MM.1S (cell line): ENCODE results near the gene HOMER2.

ENCODE experiments used
- DNase-seq: peaks from one replicate; pipeline ENCODE4 v3.0.0-alpha.2; 2015
- H2AFZ ChIP-seq: fragments of 300-600 bp; sonication (generic); 2 replicates; pipeline ENCODE4 v1.6.0; 2016; ENCODE audit warnings: antibody characterized with exemption, low read length
- H3F3A ChIP-seq: fragments of 300-600 bp; sonication (generic); 2 replicates; pipeline ENCODE4 v1.6.1; 2016; ENCODE audit warnings: mild to moderate bottlenecking, antibody characterized with exemption, low read length, moderate library complexity, mixed read lengths; ENCODE audit not compliant: insufficient read depth
- H3K27ac ChIP-seq: fragments of 300-600 bp; sonication (generic); 2 replicates; pipeline ENCODE4 v1.5.1; 2016; ENCODE audit warnings: mild to moderate bottlenecking, low read length
- H3K27me3 ChIP-seq: fragments of 300-600 bp; sonication (generic); replicated peaks from 2 replicates; pipeline ENCODE4 v1.6.0; 2016; ENCODE audit warnings: low read length; ENCODE audit not compliant: insufficient read depth
- H3K36me3 ChIP-seq: fragments of 300-600 bp; sonication (generic); replicated peaks from 2 replicates; pipeline ENCODE4 v1.6.1; 2016; ENCODE audit warnings: mild to moderate bottlenecking, low read length, mixed read lengths; ENCODE audit not compliant: insufficient read depth
- H3K4me1 ChIP-seq: fragments of 300-600 bp; sonication (generic); 2 replicates; pipeline ENCODE4 v1.6.1; 2016; ENCODE audit warnings: low read length, mixed read lengths
- H3K4me2 ChIP-seq: fragments of 300-600 bp; sonication (generic); 2 replicates; pipeline ENCODE4 v1.6.0; 2016; ENCODE audit warnings: low read depth, low read length
- H3K4me3 ChIP-seq: fragments of 300-600 bp; sonication (generic); 2 replicates; pipeline ENCODE4 v1.5.1; 2016; ENCODE audit warnings: low read length, mixed read lengths
- H3K79me2 ChIP-seq: fragments of 300-600 bp; sonication (generic); 2 replicates; pipeline ENCODE4 v1.6.1; 2016; ENCODE audit warnings: mixed run types, low read length, mixed read lengths
- H3K9ac ChIP-seq: fragments of 300-600 bp; sonication (generic); 2 replicates; pipeline ENCODE4 v1.6.1; 2016; ENCODE audit warnings: low read length, mixed read lengths
- H3K9me2 ChIP-seq: fragments of 300-600 bp; sonication (generic); replicated peaks from 2 replicates; pipeline ENCODE4 v1.6.1; 2016; ENCODE audit warnings: mild to moderate bottlenecking, low read length, mixed read lengths; ENCODE audit not compliant: insufficient read depth
- H3K9me3 ChIP-seq: fragments of 300-600 bp; sonication (generic); replicated peaks from 2 replicates; pipeline ENCODE4 v1.6.1; 2016; ENCODE audit warnings: mild to moderate bottlenecking, low read length, mixed read lengths; ENCODE audit not compliant: insufficient read depth
- H4K20me1 ChIP-seq: fragments of 300-600 bp; sonication (generic); 2 replicates; pipeline ENCODE4 v1.6.1; 2016; ENCODE audit warnings: mild to moderate bottlenecking, low read length, moderate library complexity, mixed read lengths; ENCODE audit not compliant: insufficient read depth
- CTCF ChIP-seq: fragments of 300-600 bp; sonication (generic); IDR thresholded peaks from 2 replicates; pipeline ENCODE4 v1.5.1; 2016; ENCODE audit warnings: antibody characterized with exemption, low read length, mixed read lengths
- EZH2 ChIP-seq: fragments of 300-600 bp; sonication (generic); optimal IDR thresholded peaks from 2 replicates; pipeline ENCODE3; 2017; ENCODE audit warnings: low read depth, mild to moderate bottlenecking, antibody characterized with exemption, low read length, mixed read lengths
- EZH2phosphoT487 ChIP-seq: fragments of 300-600 bp; sonication (generic); IDR thresholded peaks from 2 replicates; pipeline ENCODE4 v1.6.1; 2018; ENCODE audit warnings: antibody characterized with exemption, low read length

HOMER2 gene

GRCh38 chr15:82803793-82804574 lies 148.5 kb downstream of the HOMER2 start:
- Histone ChIP-seq H3K27me3 (no peaks in the 10 kb centered on the region), H3K27ac (no peak overlapping the region), H3K79me2 (no peaks in the 10 kb centered on the region), H2AFZ (no peak overlapping the region), H3K9ac (no peak overlapping the region), H3F3A (peaks cover 22% of the 10 kb centered on the region), H4K20me1 (no peaks in the 10 kb centered on the region), H3K4me3 (no peak overlapping the region), H3K4me1 (peaks cover 34% of the 10 kb centered on the region), H3K36me3 (no peaks in the 10 kb centered on the region), H3K9me2 (no peaks in the 10 kb centered on the region), H3K4me2 (no peak overlapping the region), H3K9me3 (no peaks in the 10 kb centered on the region)
- no peak for TF ChIP-seq EZH2phosphoT487
- DNase-seq, result no peak

GRCh38 chr15:82802497-82802896 lies 150.0 kb downstream of the HOMER2 start:
- no peak overlapping the region for H3K4me2 ChIP-seq
- H3K27me3 ChIP-seq, result no peaks in the 10 kb centered on the region
- H3K9ac ChIP-seq, result no peak overlapping the region
- no peak overlapping the region for H3K4me3 ChIP-seq
- H3K36me3 ChIP-seq, result no peaks in the 10 kb centered on the region
- H3K9me3 ChIP-seq, result no peaks in the 10 kb centered on the region
- TF ChIP-seq CTCF (no peak), EZH2 (no peak), EZH2phosphoT487 (no peak)
- H4K20me1 ChIP-seq, result no peaks in the 10 kb centered on the region
- H3K4me1 ChIP-seq, result peaks cover 26% of the 10 kb centered on the region
- no peaks in the 10 kb centered on the region for H3K9me2 ChIP-seq
- no peak for DNase-seq
- no peaks in the 10 kb centered on the region for H3K79me2 ChIP-seq
- peaks cover 15% of the 10 kb centered on the region for H3F3A ChIP-seq
- no peak overlapping the region for H2AFZ ChIP-seq
- H3K27ac ChIP-seq, result no peak overlapping the region

GRCh38 chr15:82799183-82799841 lies 153.2 kb downstream of the HOMER2 start:
- no peaks in the 10 kb centered on the region for H3F3A ChIP-seq
- no peak overlapping the region for H2AFZ ChIP-seq
- no peak overlapping the region for H3K27ac ChIP-seq
- no peaks in the 10 kb centered on the region for H3K79me2 ChIP-seq
- H3K4me3 ChIP-seq, result no peak overlapping the region
- no peaks in the 10 kb centered on the region for H3K9me2 ChIP-seq
- no peaks in the 10 kb centered on the region for H3K27me3 ChIP-seq
- no peak overlapping the region for H3K4me2 ChIP-seq
- H4K20me1 ChIP-seq, result no peaks in the 10 kb centered on the region
- no peaks in the 10 kb centered on the region for H3K36me3 ChIP-seq
- DNase-seq, result no peak
- no peaks in the 10 kb centered on the region for H3K4me1 ChIP-seq
- no peaks in the 10 kb centered on the region for H3K9me3 ChIP-seq
- H3K9ac ChIP-seq, result no peak overlapping the region
- no peak for TF ChIP-seq CTCF
- TF ChIP-seq EZH2phosphoT487, result no peak
- TF ChIP-seq EZH2, result no peak
